T1000 (cell line): ENCODE measurements around the gene SLX4.
"Not testable (repeated sequence)": the region's sequence is repeated elsewhere in the genome, so short reads cannot be mapped to it uniquely, and the experiment has no call there.

Source experiments
- DNase-seq: peaks from one replicate; lab custom pipeline; 2025; ENCODE audit warnings: mixed read lengths; lab: John Stamatoyannopoulos, UW

Gene SLX4

DNA sequence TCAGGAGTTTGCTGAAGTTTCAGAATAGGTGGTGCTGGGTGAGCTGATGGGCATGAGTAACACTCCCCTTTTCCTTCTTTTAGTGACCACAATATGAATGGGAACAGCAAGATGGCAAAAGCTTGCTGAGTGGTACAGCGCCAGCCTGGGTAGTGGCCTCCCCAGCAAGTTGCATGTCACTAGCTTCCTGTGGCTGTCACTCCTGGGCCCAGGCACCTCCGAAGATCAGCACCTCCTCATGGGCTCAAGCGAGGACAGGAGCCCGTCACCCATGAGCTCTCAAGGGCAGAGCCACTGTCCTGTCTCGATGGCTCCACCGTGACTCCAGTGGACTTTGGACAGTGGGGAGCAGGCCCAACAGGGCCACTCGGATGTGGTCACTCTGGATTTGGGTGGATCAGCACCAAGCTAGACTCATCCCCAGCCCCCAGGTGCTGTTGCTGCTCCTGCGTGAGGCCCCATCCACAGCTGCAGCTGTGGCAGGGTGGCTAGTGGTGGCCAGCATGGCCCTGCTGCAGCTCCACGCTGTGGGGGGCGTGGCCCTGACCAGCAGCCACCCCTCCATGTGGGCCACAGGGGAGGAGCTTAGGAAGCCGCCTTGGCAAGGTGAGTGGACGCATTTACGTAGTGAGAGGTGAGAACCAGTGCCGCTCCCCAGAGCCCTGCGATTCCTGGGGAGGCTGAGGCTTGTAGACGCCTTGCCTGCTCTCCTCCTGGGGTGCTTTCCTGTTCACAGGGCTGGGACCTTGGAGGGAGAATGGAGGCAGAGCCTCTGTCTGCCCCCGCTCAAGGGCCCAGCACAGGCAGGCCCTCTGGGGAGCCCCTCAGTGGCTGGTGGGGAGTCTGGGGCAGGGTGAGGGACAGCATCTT, 29.5 kb upstream of the SLX4 start:
- no peak for DNase-seq

DNA sequence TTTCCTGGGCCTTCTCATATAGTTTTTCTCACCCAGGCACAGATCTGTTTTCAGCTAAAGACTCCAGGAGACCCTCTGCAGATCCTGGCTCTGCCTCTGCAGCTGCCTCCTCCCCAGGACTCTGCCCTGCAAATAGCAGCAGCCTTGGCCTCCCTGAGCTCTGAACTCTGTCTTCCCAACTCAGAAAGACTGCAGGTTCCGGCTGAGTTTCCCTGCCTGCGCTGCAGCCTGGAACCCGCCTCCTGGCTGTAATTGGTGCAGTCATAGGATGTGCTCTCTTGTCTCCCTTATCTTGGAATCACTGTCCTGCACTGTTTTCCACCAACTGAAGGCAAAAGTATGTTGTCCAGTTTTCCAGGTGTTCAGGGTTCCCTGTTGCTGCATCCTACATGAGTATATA, 28.8 kb upstream of the SLX4 start:
- no peak for DNase-seq

DNA sequence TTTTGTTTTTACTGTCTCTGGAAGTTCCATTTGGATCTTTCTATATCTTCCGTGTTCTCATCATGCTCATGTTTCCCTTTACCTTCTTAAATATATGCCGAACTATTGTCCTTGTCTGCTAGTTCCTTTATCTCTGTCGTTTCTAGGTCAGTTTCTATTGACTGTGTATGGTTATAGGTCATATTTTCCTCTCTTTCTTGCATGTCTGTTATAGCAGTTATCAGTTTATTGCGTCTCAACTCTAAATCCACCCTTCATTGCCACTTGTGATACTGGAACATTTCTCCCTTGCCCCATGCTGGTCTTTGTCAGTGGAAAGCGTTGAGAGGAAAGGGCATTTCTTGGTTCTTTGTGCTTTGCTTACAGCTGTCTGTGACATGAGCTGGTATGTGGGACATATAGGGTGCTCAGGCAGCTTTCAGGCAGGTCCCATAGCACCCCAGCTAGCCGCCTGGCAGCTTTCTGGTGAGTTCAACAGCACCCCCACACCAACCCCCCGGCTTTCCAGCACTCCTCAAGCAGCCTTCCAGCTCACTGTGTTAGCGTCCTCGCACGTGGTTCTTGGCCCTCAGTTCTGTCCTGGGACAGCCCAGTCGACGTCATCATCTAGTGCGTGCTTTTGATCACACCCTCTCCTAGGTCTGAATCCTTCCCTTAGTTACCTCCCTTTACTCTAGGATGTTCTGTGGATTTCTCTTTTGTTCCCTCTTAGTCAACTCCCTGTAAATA, 27.7 kb upstream of the SLX4 start:
- no peak for DNase-seq

DNA sequence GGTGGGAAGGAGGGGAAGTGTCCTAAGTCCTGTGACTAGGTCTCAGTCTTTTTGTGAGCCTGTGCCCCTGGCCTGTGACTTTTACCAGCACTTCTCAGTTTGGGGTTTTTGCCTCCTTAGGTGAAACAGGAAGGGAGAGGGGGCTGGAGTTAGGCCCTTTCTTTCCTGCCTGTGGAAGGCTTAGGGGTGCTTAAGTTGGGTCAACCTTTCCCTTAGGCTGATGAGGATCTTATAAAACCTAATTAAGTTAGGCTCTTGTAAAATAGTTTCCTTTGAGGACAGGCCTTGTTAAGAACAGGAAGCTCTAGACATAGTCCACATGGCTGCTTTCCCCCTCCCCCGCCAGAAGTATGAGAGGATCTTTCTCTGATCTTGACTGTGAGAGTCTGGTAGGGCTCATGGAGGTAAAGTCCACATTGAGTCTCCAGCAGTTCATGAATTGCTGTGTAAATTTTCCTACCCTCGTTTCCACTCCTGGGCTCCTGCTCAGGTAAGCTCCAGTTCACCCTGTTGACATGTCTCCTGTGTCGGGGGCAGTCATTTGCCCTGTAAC, 26.0 kb upstream of the SLX4 start:
- DNase-seq, result no peak

DNA sequence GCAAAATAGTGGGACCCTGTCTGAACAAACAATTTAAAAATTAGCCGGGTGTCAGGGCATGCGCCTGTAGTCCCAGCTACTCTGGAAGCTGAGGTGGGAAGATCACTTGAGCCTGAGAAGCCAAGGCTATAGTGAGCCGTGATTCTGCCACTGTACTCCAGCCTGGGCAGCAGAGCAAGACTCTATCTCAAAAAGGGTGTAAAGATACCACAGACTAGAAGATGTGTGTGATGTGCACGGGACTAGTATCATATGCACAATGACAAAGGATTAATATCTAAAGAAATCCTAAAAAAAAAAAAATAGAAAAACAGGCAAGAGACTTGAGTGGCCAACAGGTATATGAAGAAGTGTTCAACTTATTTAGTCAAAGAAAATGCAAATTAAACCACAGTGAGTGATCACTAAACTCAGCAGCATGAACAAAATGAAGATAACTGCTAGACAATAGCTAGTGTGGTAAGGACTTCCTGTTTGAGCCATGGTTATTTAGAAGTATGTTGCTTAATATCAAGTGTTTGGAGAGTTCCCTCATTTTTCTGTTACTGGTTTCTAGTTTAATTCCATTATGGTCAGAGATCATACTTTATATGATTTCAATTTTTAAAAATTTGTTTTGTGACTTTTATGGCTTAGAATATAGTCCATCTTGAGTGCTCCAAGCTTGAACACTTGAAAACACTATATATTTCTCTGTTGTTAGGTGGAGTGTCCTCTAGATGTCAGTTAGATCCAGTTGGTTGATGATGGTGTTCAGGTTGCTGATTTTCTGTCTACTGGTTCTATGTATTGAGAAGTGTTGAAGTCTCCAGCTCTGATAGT, 14.7 kb upstream of the SLX4 start:
- no peak for DNase-seq

DNA sequence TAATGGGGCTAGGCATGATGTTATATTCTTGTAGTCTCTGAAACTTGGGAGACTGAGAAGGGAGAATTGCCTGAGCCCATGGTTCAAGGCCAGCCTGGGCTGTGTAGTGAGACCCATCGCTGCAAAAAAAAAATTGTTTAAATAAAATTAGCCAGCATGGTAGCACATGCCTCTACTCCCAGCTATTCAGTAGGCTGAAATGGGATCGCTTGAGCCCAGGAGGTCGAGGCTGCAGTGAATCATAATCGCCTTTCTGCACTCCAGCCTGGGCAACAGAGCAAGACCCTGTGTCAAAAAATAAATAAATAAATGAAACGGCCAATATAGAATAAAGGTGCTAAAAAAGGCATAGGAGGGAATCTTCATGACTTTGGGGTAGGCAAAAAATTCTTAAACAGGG, 13.9 kb upstream of the SLX4 start:
- no peak for DNase-seq

DNA sequence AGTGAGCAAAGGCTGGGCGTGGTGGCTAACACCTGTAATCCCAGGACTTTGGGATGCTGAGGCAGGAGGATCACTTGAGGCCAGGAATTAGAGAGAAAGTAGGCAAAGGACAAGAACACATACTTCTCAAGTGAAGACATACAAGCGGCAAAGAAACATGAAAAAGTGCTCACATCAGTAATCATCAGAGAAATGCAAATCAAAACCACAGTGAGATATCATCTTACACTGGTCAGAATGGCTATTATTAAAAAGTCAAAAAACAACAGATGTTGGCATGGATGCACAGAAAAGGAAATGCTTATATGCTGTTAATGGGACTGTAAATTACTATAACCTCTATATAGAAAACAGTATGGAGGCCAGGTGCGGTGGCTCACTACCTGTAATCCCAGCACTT, 12.2 kb upstream of the SLX4 start:
- no peak for DNase-seq

DNA sequence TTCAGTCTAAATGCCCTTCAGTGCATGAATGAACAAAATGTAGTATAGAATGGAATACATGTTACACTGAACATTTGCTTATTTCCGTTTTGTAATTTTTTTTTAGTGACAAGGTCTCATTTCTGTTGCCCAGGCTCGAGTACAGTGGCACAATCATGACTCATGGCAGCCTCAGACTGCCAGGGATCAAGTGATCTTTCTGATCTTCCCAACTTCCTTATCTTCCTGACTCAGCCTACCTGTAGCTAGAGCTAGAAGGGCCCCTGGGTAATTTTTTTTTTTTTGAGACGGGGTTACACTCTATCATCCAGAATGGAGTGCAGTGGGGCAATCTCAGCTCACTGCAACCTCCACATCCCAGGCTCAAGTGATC, 7.3 kb upstream of the SLX4 start:
- DNase-seq, result no peak

DNA sequence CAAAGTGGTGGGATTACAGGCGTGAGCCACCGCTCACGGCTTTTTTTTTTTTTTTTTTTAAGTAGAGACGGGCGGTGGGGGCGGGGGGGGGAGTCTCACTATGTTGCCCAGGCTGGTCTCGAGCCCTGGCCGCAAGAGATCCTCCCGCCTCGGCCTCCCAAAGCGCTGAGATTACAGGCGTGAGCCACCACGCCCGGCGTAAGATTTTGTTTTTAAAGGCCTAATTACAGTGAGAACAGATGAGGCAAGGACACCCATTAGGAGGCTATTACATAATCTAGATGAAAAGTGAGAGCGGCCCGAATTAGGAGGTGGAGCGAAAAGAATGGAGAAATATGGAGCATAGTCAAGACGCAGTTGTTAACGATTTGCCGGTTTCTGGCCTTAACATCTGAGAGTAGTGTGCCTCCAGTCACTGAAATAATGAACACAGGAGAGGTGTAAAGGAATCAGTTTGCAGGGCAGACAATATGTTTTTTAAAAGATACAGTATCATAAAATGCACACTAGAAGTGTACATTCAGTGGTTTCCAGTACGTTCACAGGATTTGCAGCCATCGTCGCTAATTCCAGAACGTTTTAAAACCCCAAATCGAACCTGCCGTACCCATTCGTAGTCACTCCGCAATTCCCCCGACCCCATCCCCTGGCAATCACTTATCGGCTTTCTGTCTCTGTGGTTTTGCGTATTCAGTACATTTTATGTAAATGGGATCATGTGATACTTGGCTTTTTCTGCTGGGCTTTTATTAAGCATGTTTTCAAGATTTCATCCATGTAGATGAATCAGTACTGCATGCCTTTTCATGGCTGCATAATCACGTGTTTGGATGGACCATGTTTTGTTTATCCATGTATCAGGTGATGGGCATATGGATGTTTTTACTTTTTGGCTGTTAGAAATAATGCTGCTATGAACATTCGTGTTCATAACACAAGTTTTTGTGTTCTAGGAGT, 1.4 kb upstream of the SLX4 start:
- DNase-seq, result no peak

DNA sequence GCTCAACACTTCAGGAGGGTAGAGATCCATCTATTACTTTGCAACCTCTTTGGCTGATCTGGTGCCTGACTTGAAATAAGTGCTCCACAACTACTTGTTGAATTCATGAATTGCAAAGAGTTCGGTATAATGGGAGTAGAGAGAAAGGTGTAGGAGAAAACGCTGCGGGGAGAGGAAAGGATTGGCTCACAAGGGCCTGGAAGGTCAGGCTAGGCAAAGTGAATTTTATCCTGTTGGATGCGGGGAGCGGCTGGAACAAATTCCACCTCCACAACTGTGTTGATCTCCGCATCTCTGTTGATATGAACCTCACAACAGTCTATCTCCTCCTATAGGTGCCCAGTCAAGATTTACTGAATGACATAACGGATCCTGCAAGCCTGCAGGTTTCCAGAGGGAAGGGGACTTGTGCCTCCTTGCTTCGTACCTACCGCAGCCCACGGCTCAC, 684 bp downstream of the SLX4 start:
- no peak for DNase-seq

DNA sequence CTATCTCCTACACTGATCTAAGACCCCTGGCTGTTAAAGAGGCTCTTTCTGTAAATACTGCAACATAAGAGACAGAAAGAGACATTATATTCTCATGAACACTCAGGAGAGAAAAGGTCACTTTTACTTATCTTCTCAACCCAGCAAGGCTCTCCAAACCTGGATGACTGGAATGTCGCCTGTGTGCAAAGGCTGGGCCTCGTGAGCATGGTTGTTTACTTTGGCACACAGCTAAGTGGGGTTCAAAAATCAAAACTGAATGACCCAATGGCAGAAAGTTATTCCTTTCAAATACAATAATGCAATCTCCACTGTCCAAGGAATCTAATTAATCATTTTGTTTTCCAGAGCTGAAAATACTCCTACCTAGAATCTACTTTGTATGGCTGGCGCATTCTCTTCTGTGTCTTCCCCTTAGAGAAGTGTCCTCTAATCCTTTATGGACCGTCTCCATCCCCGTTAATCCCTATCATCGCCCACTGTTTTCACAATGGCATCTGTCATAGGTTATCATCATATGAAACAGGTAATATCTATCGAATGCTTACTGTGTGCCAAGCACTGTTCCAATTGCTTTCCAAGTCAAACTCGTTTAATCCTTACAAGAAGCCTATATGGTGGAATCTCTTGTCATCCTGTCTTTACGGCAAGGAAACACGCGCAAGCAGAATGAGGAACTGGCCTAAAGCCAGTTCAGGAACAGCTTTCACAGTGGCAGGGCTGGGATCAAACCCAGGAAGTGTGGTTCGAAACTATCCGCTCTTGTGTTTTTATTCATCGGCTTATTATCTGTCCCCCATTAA, 1.3 kb downstream of the SLX4 start:
- no peak for DNase-seq

DNA sequence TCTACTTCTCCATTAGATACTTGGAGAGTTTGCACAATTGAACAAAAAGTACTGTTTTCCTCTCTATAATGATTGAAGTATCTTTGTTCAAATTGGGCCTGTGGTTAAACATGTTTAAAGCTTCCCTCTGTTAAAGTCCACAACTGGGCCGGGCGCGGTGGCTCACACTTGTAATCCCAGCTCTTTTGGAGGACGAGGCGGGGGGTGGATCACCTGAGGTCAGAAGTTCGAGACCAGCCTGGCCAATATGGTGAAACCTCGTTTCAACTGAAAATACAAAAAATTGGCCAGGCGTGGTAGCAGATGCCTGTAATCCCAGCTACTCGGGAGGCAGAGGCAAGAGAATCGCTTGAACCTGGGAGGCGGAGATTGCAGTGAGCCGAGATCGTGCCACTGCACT, 2.4 kb downstream of the SLX4 start:
- DNase-seq, result not testable (repeated sequence)

DNA sequence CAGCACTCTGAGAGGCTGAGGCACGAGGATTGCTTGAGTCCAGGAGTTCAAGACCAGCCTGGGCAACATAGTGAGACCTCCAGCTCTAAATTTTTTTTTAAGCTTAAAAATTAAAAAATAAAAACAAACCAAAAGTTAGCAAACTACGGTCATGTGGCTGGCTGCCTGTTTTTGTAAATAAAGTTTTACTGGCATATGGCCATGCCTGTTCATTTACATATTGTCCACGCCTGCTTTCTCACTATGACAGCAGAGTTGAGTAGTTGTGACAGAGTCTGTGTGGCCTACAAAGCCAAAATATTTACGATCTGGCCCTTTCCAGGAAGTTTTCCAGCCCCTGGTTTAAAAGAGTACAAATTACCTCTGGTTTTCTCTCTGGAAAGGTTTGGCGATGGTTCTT, 3.3 kb downstream of the SLX4 start:
- no peak for DNase-seq

DNA sequence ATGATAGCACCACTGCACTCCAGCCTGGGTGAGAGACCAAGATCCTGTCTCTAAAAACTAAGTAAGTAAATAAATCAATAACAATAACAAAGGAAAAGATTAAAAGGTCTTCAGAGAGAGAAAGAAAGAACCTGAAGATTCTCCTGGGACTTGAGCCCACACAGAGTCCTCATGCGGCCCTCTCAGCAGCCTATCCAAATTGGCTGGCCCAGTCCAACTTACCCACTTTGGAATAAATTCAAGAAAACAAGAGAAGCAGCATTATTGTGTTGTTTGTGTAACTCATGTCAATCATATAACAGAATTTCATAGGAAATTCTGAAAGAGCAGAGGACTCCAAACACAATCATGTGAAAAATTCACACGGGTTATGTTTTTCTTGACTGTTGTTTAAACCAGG, 3.8 kb downstream of the SLX4 start:
- DNase-seq, result no peak

DNA sequence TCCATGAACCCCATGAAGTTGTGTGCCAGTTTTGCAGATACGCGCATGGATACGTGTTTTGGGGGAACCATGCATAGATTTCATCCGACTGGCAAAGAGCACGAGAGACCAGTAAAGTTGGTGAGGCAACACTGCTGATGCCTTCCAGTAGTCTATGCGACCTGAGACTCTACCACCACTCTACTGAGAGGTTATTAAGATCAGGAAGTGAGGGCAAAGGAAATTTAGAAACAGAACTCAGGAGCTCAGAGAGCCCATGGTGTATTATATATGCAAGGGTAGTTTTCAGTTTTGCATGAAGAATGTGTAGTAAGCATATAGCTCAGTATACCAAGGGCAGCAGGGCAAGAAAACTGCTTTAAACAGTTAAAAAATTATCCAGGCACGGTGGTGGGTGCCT, 4.2 kb downstream of the SLX4 start:
- DNase-seq, result no peak

DNA sequence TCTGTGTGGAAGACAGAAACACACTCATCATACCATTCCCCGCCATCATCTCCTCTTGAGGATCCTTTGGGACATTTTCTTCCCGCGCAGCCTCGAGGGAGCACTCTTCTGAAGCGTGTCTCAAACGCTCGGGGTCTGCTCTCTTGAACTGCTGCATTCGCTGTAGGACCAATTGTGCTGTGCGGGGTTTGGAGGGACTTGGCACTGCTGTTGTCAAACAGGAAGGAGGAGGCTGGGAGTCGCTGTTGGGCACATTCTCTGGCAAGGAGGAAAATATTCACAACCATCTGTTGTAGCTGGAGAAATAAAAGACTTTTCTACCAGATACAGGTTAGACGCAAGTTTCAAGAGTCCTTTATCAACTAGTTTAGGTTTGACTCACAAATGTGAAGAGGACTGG, 5.0 kb downstream of the SLX4 start:
- no peak for DNase-seq

DNA sequence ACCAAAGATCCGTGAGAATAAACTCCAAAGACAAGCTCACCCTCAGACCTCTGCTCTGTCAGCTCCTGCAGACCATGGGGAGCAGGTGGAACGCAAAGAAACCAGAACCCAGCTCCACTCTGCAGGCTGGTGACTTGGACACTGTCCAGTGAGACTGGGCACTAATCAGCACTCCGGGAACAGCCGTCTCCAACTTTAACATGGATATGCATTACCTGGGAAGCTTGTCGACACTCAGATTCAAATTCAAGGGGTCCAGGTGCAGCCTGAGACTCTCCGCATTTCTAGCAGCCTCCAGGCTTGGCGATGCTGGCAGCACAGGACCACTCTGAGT, 9.1 kb downstream of the SLX4 start:
- DNase-seq, result no peak

DNA sequence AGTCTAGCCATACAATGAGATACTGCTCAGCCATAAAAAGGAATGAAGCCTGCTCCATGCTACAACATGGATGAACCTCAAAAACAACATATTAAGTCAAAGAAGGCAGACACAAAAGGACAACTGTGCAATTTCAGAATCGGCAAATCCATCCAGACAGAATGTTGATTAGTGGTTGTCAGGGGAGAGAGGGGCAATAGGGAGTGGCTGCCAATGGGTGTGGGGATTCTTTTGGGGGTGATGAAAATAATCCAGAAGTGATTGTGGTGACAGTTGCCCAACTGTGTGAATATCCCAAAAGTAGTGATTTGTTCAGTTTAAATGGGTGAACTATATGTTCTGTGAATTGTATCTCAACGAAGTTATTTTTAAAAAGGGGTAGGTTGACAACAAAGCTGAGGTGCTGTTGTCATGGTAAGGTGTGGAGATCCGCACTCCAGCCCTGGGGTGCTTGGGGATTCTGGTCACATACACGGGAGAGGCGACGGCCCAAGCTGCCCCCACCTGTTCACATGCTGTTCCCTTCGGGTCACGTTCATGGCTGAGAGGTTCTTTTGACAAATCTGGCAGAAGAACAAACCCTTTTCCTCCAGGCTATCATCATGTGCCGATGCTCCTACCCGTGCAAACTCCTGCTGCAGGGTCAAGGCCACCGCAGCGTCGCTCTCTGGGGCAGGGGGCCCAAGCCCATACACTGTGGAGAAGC, 9.6 kb downstream of the SLX4 start:
- DNase-seq, result no peak

DNA sequence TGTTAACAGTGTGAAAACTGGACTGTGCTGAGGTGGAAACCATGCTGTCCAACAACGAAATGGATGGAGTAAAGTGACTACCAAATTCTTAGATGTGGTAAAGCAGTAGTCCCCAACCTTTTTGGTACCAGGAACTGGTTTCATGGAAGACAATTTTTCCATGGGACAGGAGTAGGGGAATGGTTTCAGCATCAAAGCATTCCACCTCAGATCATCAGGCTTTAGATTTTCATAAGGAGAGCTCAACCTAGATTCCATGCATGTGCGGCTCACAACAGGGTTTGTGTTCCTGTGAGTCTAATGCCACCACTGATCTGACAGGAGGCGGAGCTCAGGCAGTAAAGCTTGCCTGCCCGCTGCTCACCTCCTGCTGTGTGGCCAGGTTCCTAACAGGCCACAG, 11.5 kb downstream of the SLX4 start:
- no peak for DNase-seq

DNA sequence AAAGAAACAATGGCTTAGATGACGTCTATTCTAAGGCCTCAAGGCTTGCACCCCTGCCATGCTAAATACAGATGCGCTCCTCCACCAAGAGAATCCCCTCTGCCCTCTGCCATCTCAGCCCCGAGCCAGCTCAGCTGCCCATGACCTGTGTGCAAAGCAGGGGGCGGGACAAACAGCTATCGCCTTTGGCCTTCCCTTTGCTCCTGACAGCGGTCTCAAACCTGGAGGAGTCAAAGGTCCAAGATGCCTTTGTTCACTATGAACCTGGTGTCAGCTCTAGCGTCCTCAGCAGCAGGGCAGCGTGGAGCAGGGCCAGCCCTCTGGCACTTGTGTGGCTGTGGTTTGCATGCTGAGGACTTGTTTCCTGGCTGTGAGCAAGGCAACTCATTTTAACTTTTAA, 12.3 kb downstream of the SLX4 start:
- no peak for DNase-seq
